Astrocyte (in vitro differentiated cells and primary cell): ENCODE results near the gene POR. TPM values are rescaled to one million over a fixed set of nuclear protein-coding genes. Genes with fewer than 3 reads are reported as not detected.

Source experiments
- DNase-seq: peaks from one replicate; pipeline ENCODE4 v3.0.0-alpha.2; 2010; ENCODE audit warnings: low read depth
- FAIRE-seq: peaks from 2 replicates; lab custom pipeline; 2011; peaks lifted over from hg19 to GRCh38; lab: Jason Lieb, UNC
- H2AFZ ChIP-seq: 2 replicates; pipeline ENCODE4 v1.6.0; 2012; ENCODE audit warnings: low read depth, low read length, inconsistent platforms
- H3K27ac ChIP-seq: 2 replicates; pipeline ENCODE4 v1.5.1; 2011; ENCODE audit warnings: low read depth, low read length, inconsistent platforms
- H3K27me3 ChIP-seq: 2 replicates; pipeline ENCODE4 v1.6.0; 2011; ENCODE audit warnings: low read length, inconsistent platforms; ENCODE audit not compliant: insufficient read depth
- H3K36me3 ChIP-seq: 2 replicates; pipeline ENCODE4 v1.5.1; 2011; ENCODE audit warnings: low read length, inconsistent platforms; ENCODE audit not compliant: insufficient read depth
- H3K4me1 ChIP-seq: 2 replicates; pipeline ENCODE4 v1.5.1; 2011; ENCODE audit warnings: low read length, inconsistent platforms; ENCODE audit not compliant: insufficient read depth
- H3K4me2 ChIP-seq: 2 replicates; pipeline ENCODE4 v1.6.0; 2012; ENCODE audit warnings: low read length, inconsistent platforms
- H3K4me3 ChIP-seq: 2 replicates; pipeline ENCODE4 v1.5.1; 2011; ENCODE audit warnings: low read depth, mild to moderate bottlenecking, low read length, inconsistent platforms; ENCODE audit not compliant: insufficient read depth
- H3K79me2 ChIP-seq: 2 replicates; pipeline ENCODE4 v1.6.0; 2012; ENCODE audit warnings: mild to moderate bottlenecking, low read length, inconsistent platforms; ENCODE audit not compliant: insufficient read depth
- H3K9ac ChIP-seq: 2 replicates; pipeline ENCODE4 v1.6.0; 2012; ENCODE audit warnings: mild to moderate bottlenecking, low read length, inconsistent platforms
- H3K9me3 ChIP-seq: 2 replicates; pipeline ENCODE4 v1.5.1; 2012; ENCODE audit warnings: low read depth, mild to moderate bottlenecking, low read length, inconsistent platforms; ENCODE audit not compliant: insufficient read depth
- H4K20me1 ChIP-seq: 2 replicates; pipeline ENCODE4 v1.6.0; 2012; ENCODE audit warnings: low read length, inconsistent platforms; ENCODE audit not compliant: insufficient read depth
- H3K27ac Mint-ChIP-seq: one replicate; pipeline ENCODE4 v1.8.0; 2021; ENCODE audit warnings: mild to moderate bottlenecking, mixed read lengths; ENCODE audit not compliant: unreplicated experiment
- H3K27me3 Mint-ChIP-seq: one replicate; pipeline ENCODE4 v1.8.0; 2021; ENCODE audit warnings: low read depth, mixed read lengths; ENCODE audit not compliant: unreplicated experiment
- H3K36me3 Mint-ChIP-seq: one replicate; pipeline ENCODE4 v1.8.0; 2021; ENCODE audit warnings: low read depth, mixed read lengths; ENCODE audit not compliant: unreplicated experiment
- H3K4me1 Mint-ChIP-seq: one replicate; pipeline ENCODE4 v1.8.0; 2021; ENCODE audit warnings: low read depth, mixed read lengths; ENCODE audit not compliant: unreplicated experiment
- H3K4me3 Mint-ChIP-seq: one replicate; pipeline ENCODE4 v1.8.0; 2021; ENCODE audit warnings: mild to moderate bottlenecking, moderate library complexity, mixed read lengths; ENCODE audit not compliant: unreplicated experiment
- H3K9me3 Mint-ChIP-seq: one replicate; pipeline ENCODE4 v1.8.0; 2021; ENCODE audit warnings: mild to moderate bottlenecking, mixed read lengths; ENCODE audit not compliant: unreplicated experiment
- CTCF ChIP-seq: IDR thresholded peaks from 2 replicates; pipeline ENCODE4 v1.5.1; 2011; ENCODE audit warnings: low read depth, mild to moderate bottlenecking, inconsistent platforms, low read length, moderate library complexity; ENCODE audit not compliant: insufficient read depth
- EZH2 ChIP-seq: IDR thresholded peaks from 2 replicates; pipeline ENCODE4 v1.6.1; 2012; ENCODE audit warnings: mild to moderate bottlenecking, low read length, inconsistent platforms; ENCODE audit not compliant: insufficient read depth
- total RNA-seq: library from RNA; stranded (reverse); gene quantifications from 2 replicates; pipeline ENCODE4 v1.2.1, GENCODE V29; 2021

POR gene
- total RNA-seq, 1 donor from 2014 or later, result 73.6 TPM

- no peaks in the 10 kb centered on the region for H3K9me3 Mint-ChIP-seq
- FAIRE-seq, result no peak
These were observed 38.5 kb downstream of the POR start for GRCh38 chr7:75953431-75953830.

GRCh38 chr7:75953931-75954330 lies 39.0 kb downstream of the POR start:
- Histone ChIP-seq H3K27me3 (no peaks in the 10 kb centered on the region), H4K20me1 (peaks cover 8% of the 10 kb centered on the region), H2AFZ (no peak overlapping the region), H3K4me2 (no peak overlapping the region), H3K36me3 (peaks cover 2% of the 10 kb centered on the region), H3K27ac (no peak overlapping the region), H3K4me1 (peaks cover 10% of the 10 kb centered on the region), H3K79me2 (peaks cover 6% of the 10 kb centered on the region), H3K9ac (no peak overlapping the region), H3K4me3 (no peak overlapping the region), H3K9me3 (no peaks in the 10 kb centered on the region)
- FAIRE-seq (no peak), DNase-seq (no peak)
- Mint-ChIP-seq H3K4me1 (peaks cover 8% of the 10 kb centered on the region), H3K27me3 (no peaks in the 10 kb centered on the region), H3K27ac (no peak overlapping the region), H3K4me3 (no peak overlapping the region), H3K9me3 (no peaks in the 10 kb centered on the region), H3K36me3 (peaks cover 23% of the 10 kb centered on the region)
- TF ChIP-seq EZH2 (no peak), CTCF (no peak)

More at GRCh38 chr7:75953431-75953830, 38.5 kb downstream of the POR start:
- no peak overlapping the region for H3K9ac ChIP-seq
- Mint-ChIP-seq H3K36me3 (peaks cover 23% of the 10 kb centered on the region), H3K4me1 (peaks cover 8% of the 10 kb centered on the region), H3K4me3 (no peak overlapping the region), H3K27ac (no peak overlapping the region), H3K27me3 (no peaks in the 10 kb centered on the region)
- no peaks in the 10 kb centered on the region for H3K27me3 ChIP-seq
- H3K4me1 ChIP-seq, result peaks cover 10% of the 10 kb centered on the region
- H3K4me2 ChIP-seq, result no peak overlapping the region
- no peak for TF ChIP-seq EZH2
- TF ChIP-seq CTCF, result no peak
- H2AFZ ChIP-seq, result no peak overlapping the region
- DNase-seq, result no peak
- H3K79me2 ChIP-seq, result peaks cover 6% of the 10 kb centered on the region
- H3K36me3 ChIP-seq, result peaks cover 2% of the 10 kb centered on the region
- no peak overlapping the region for H3K27ac ChIP-seq
- no peaks in the 10 kb centered on the region for H3K9me3 ChIP-seq
- H4K20me1 ChIP-seq, result peaks cover 13% of the 10 kb centered on the region
- H3K4me3 ChIP-seq, result no peak overlapping the region

- peaks cover under 1% of the 10 kb centered on the region for H3K79me2 ChIP-seq
- peaks cover 2% of the 10 kb centered on the region for H3K36me3 ChIP-seq
- H3K9me3 ChIP-seq, result no peaks in the 10 kb centered on the region
- Mint-ChIP-seq H3K27me3 (no peaks in the 10 kb centered on the region), H3K36me3 (peaks cover 22% of the 10 kb centered on the region), H3K4me3 (no peak overlapping the region), H3K27ac (no peak overlapping the region), H3K4me1 (peaks cover 8% of the 10 kb centered on the region), H3K9me3 (no peaks in the 10 kb centered on the region)
- no peak for FAIRE-seq
- peaks cover 10% of the 10 kb centered on the region for H3K4me1 ChIP-seq
- peaks cover 7% of the 10 kb centered on the region for H4K20me1 ChIP-seq
- H3K27ac ChIP-seq, result no peak overlapping the region
- no peak for TF ChIP-seq CTCF
- no peak for TF ChIP-seq EZH2
- no peak overlapping the region for H2AFZ ChIP-seq
- no peaks in the 10 kb centered on the region for H3K27me3 ChIP-seq
- H3K4me2 ChIP-seq, result no peak overlapping the region
- no peak for DNase-seq
- H3K9ac ChIP-seq, result no peak overlapping the region
- H3K4me3 ChIP-seq, result no peak overlapping the region
These were observed 40.5 kb downstream of the POR start for GRCh38 chr7:75955331-75955955.
